HG03159 (cell line): ENCODE measurements around the gene SLC39A6.

Experiments
- ATAC-seq: cut with Tn5 transposase; IDR thresholded peaks from one replicate; pipeline ENCODE4 v1.9.1; 2021; ENCODE audit warnings: mild to moderate bottlenecking, moderate library complexity; ENCODE audit not compliant: unreplicated experiment

The SLC39A6 gene

DNA sequence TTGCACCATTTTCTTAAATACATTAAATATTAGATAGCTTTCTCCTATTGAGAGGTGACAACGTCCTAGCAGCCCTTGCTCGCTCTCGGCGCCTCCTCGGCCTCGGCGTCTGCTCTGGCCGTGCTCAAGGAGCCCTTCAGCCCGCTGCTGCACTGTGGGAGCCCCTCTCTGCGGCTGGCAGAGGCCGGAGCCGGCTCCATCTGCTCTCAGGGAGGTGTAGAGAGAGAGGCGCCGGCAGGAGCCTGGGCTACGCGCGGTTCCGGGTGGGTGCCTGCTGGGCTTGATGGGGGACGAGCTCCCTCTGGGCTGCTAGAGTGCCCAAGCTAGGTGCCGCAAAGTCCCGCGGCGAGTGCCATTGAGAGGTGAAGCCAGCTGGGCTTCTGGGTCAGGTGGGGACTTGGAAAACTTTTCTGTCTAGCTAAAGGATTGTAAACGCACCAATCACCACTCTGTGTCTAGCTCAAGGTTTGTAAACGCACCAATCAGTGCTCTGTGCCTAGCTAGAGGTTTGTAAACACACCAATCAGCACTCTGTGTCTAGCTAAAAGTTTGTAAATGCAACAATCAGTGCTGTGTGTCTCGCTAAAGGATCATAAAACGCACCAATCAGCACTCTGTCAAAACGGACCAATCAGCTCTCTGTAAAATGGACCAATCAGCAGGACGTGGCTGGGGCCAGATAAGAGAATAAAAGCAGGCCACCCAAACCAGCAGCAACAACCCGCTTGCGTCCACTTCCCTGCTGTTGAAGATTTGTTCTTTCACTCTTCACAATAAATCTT, 64.9 kb downstream of the SLC39A6 start:
- ATAC-seq = no peak

DNA sequence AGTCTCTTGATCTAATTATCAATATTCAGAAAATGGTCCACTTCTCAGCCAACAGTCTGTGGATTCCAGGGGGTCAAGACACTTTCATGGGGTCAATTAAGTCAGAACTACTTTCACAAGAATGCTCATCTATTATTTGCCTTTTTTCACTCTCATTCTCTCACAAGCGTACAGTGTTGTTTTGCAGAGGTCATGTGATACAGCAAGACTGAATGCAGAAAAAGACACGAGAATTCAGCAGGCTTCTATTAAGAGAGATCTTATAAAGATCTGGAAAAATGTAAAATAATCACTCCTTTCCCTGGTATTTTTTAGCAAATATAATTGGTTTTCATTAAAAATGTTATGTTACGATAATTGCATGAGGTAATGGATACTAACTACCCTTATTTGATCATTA, 70.5 kb downstream of the SLC39A6 start:
- ATAC-seq = no peak
